GM19351 (cell line): ENCODE measurements around the gene CACNB3.
"Not testable (repeated sequence)": the region's sequence is repeated elsewhere in the genome, so short reads cannot be mapped to it uniquely, and the experiment has no call there.

Experiments
- ATAC-seq: cut with Tn5 transposase; IDR thresholded peaks from one replicate; pipeline ENCODE4 v1.9.1; 2021; ENCODE audit warnings: mild to moderate bottlenecking, moderate library complexity; ENCODE audit not compliant: unreplicated experiment

Gene CACNB3

DNA sequence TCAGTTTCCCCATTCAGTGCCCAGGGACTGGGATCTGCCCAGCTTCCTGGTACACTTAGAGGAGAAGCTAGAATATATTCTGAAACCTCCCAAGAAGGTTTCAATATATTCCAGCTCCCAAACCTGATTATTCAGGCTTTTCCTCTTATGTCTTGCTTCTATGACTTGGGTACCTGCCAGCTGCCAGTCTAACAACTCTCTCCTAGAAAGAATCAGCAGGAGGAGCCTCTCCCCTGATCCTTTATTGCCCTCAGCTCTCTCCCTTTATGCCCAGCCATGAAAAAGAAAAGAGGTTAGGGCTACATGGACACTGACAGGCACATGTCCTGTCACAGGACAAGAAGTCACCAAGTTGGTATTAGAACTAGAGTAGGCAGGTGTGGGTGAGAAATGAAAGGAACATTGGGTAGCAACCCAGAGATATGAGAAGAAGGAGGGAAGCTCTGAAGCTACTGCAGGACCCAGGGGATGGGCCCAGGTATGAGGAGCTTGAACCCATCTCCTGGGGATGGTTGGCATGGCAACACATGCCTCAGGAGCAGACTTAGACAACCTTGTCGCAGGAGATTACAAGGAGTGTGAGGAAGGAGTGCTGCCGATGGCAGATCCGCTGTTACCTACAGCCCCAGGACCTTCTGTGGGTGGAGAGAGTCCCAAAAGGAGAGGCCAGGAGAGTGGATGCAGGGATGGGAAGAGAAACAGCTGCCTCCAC, 2.0 kb upstream of the CACNB3 start:
- no peak for ATAC-seq

DNA sequence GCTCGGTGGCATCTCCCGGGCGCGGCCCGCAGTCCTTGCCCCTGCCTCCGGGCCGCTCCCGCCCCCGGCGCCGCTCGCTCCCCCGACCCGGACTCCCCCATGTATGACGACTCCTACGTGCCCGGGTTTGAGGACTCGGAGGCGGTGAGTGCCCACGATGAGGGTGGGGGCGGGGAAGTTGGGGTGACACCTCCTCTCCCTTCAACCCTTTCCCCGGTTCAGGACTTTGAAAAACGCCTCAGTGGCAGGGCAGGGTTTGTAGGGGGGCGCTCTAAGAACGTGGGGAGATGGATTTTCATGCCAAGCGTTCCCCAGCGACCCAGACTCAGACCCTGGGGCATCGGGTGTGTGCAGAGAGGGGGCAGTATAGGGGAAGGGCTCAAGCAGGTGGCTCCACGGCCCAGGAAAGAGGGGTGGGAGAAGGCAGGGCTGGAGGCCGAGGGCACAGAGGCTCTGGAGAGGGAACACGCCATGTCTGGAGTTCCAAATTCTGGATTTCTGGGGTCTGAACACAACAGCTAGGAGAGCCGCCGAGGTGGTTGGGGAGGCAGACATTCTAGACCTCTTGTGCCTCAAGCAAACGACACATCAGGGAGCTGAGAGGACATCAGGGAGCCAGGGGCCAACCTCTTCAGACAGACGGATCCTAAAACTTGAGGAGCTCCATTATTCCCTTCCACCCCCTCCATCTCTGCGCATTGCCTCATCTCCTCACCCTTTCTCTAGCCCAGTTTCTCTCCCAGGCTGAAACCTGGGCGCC, 715 bp downstream of the CACNB3 start:
- no peak for ATAC-seq

DNA sequence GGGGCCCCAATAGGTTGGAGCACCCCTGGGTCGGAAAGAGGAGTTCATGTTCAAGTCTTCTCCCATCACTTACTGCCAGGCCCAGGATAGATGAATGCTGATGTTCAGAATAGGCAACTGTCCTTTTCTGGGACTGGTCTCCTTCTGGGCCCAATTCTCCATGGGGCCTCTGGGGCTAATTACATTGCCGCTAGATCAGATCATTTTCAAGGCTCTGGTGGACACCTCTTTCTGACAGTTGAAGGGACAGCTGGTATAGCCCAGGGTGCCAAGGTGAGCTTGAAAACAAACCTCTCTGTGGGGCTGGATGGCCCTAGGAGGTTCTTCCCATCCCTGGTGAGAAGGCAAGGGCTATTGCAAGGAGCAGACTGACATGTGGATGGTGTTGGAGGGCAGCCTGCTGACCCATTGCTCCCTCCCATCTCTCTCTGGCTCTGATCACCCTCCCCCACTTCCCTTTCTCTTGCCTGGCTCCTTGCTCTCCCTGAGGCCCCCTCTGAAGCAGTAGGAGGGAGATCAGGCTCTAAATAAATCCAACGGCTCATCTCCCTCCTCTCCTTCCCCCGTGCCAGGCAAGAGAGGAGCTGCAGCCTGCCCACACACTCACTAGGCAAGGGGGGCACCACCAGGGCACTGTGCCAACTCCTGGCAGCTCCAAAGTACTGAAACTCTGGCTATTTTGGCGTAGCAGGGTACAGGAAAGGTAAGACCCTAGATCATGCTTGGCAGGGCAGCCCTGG, 1.9 kb downstream of the CACNB3 start:
- no peak for ATAC-seq

DNA sequence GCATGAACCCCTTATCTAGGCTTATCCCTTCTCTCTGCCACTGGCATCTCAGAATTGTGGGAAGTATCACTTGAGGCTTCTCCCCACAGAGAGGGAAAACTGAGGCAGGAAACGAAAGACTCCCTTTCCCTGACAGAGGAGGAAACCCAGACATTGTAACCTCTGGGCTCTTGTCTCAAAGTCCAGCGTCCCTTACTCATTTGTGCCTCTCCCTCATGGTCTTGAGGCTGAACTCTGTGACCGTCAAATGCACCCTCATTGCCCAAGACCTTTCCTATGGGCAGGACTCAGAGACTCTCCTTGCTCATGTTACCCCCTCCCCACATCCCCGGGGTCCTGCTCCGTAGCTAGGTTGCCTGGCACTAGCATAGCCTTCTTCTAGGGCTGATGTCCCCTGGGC, 3.8 kb downstream of the CACNB3 start:
- ATAC-seq, result no peak

DNA sequence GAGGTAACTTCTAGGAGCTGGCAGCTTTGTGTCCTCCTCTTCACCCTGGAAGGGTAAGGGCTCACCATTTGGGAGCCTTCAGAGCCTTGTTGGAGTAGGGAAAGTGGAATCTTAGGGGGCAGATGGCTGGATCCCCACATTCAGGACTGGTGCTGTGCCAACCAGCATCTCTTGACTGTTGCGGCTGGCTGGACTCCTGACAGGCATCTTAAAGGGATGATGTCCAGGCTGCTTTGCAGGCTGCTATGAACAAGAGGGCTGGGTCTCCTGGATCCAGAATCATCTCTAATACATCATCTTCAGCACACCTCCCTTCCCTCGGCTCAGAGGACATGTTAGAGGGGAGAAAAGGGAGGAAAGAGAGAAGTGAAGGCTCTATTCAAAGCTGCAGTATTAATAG, 4.4 kb downstream of the CACNB3 start:
- no peak for ATAC-seq

DNA sequence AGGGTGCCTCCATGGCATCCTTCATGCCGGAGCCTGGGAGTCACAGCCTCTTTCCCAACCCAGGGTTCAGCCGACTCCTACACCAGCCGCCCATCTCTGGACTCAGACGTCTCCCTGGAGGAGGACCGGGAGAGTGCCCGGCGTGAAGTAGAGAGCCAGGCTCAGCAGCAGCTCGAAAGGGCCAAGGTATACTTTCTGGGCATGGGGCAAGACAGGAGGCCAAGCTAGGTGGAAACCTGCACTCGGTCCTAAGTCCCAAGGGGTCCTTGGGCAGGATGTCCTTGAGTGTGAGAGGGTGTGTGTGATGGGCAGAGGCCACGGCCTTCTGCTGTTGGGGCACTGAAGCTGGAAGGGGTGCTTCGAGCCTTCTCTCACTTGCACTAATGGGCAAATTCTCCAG, 5.0 kb downstream of the CACNB3 start:
- no peak for ATAC-seq

DNA sequence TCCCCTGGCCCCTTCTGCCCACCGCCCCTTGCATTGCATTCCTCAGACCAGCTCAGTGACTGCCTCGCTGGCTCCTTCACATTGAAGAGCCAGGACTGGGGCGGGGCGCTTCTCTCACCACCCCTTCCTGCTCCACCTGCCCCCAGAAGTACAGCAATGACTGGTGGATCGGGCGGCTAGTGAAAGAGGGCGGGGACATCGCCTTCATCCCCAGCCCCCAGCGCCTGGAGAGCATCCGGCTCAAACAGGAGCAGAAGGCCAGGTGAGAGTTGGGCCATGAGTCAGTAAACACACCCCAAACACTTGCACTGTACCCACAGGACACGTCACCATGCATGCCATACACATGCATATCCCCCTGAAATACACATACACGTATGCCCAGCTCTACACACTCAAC, 5.8 kb downstream of the CACNB3 start:
- no peak for ATAC-seq

DNA sequence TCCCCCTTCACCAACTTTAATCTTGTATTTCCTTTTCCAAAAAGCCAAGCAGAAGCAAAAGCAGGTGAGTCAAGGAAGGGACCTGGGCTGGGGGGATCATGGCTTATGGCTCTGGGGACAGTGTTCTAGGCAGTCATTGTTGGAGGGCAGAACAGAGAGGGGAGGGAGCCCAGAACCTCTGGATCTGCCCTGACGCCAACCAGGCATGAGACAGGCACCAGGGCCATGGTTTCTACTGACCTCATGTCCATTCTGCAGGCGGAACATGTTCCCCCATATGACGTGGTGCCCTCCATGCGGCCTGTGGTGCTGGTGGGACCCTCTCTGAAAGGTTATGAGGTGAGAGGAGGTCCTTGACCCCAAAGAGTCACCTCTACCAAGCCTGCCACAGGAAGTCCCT, 6.6 kb downstream of the CACNB3 start:
- ATAC-seq, result no peak

- no peak for ATAC-seq
Observed at GRCh38 chr12:48826209-48826855, 8.0 kb downstream of the CACNB3 start.

DNA sequence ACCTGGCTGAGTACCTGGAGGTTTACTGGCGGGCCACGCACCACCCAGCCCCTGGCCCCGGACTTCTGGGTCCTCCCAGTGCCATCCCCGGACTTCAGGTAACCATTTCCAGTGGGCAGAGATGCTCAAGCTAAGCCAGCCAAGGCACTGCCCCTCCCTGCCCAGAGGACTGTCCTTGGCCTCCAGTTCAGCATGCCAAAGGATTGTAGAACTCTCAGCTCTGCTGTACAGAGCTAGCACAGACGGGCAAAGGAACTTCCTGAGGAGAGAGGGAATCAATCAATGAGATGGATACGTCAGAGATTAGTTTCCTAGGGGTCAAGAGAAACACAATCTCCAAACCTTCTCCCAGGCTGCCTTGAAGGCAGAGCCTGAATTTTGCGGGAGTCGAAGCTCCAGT, 8.7 kb downstream of the CACNB3 start:
- no peak for ATAC-seq

GRCh38 chr12:48827513-48828096, 9.3 kb downstream of the CACNB3 start:
- ATAC-seq, result no peak

DNA sequence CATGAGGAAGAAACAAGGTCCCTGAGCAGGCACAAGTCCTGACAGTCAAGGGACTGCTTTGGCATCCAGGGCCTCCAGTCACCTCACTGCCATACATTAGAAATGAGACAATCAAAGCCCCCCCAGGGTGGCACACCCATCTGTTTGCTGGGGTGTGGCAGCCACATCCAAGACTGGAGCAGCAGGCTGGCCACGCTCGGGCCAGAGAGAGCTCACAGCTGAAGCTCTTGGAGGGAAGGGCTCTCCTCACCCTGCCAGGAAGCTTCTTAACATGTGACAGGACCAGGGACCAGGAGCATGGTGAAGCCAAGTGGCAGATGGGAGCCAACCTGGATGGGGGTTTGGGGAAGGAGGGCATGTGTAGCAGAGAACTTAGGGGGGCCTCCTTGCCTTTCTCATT, 10.0 kb downstream of the CACNB3 start:
- ATAC-seq, result no peak

DNA sequence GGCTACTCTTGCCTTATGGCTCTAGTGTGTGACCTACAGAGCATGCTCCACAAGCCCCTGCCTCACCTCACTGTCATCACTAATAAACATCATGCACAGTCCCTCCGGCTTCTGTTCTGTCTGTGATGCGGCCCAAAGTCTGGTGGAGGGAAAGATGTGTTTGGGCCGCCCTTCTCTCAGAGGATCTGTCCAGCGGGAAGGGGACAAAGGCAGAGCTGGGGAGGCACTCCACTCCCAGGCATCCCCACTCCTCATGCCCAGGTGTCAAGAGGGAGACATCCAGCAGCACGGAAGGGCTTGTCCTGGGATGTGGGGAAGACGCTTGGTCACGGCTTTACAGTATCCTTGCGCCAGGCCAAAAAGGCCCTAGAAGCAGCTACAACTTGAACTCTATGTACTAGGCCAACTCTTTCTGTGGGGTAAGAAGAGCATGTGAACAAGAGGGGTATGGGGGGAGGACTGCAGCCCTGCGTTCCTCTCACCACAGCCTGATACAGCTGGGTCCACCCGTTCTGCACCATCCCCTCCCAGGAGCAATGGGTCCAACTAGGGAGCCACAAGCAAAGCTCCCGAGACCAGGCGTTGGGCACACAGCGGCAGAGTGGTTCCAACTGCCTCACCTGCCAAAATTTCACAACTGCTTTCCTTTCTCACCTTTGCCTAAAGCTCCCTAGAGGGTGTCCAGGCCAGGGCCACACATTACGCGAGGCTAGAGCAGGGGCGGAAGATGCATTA, 10.7 kb downstream of the CACNB3 start:
- ATAC-seq, result no peak

DNA sequence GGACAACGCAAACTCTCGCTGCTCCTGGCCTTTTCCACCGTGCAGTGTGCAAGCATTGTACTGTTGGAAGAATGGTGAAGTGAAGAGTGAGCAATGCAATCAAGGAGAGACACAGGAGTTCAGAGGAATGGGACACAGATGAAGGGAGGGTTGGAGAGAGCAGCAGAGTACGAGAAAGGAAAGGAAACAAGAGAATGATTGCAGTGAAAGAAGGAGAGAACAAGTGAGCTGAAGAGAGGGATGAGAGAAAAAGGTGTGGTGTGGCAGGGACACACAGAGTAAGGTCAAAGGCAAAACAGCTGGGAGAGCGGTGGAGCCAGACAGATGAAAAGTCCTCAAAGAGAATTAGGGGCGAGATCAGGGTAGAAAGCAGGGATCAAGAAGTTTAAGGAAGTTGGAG, 13.0 kb downstream of the CACNB3 start:
- ATAC-seq, result no peak

- no peak for ATAC-seq
Observed at GRCh38 chr12:48832321-48833060, 14.2 kb downstream of the CACNB3 start.

DNA sequence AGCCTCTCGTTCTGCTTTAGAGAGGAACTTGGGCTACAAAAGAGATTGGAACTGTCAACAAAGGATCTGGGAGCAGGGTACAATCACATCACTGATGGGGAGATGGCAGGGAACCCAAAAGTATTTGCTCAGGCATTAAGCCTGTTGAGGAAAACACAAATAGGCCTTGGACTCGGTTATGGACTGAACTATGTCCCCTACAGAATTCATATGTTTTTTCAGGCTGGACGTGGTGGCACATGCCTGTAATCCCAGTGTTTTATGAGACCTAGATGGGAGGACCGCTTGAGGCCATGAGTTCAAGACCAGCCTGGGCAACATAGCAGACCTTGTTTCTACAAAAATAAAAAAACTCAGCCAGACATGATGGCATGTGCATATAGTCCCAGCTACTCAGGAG, 19.8 kb downstream of the CACNB3 start:
- ATAC-seq, result no peak

DNA sequence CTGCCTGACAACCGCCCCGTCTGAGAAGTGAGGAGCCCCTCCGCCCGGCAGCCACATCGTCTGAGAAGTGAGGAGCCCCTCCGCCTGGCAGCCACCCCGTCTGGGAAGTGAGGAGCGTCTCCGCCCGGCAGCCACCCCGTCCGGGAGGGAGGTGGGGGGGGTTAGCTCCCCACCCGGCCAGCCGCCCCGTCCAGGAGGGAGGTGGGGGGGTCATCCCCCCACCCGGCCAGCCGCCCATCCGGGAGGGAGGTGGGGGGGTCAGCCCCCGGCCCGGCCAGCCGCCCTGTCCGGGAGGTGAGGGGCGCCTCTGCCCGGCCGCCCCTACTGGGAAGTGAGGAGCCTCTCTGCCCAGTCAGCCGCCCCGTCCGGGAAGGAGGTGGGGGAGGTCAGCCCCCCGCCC, 23.7 kb downstream of the CACNB3 start:
- not testable (repeated sequence) for ATAC-seq

- ATAC-seq, result peak; percentile 95
Observed at GRCh38 chr12:48851883-48852733, 33.8 kb downstream of the CACNB3 start, which contains the start of gene DDX23. Gene DDX23 (minus strand): TSS chr12:48852163. CDS start chr12:48845782, 6,381 bp downstream.
